ENCODE data around the gene KCNF1.

Gene KCNF1

DNA sequence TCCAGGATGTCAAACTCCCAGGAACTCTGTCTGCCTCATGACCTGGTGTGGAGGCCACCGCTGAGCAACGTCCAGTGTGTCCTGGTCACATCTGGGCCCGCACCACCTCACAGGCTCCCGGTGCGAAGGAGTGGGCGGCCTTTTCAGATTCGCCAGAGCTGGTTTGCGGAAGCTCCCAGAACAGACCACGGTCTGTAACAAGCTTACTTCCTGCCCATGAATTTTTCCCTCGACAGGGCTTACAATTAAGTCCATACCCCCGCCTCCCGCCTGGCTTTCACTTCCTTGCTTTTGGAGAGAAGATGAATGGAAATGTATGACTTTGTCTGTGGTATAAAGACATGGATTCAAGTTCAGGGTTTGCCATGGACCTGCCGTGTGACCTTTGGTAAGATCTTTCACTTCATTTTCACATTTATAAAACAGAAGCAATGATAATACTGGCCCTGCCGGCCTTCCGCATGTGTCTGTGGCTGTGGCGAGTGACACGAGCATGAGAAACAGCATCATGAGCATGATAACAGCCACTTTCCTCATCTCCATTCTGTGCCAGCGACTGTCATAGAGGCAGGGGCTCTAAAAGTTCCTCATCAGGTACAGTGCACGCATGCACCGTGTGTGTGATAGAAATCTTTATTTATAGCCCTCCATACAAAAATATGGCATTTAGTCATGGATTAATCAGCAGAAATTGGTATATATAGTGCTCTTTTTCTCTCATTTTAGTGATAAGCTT, 31.0 kb upstream of the KCNF1 start:
- no peak overlapping the region for H3K27ac ChIP-seq
- TF ChIP-seq, protein P1, sequence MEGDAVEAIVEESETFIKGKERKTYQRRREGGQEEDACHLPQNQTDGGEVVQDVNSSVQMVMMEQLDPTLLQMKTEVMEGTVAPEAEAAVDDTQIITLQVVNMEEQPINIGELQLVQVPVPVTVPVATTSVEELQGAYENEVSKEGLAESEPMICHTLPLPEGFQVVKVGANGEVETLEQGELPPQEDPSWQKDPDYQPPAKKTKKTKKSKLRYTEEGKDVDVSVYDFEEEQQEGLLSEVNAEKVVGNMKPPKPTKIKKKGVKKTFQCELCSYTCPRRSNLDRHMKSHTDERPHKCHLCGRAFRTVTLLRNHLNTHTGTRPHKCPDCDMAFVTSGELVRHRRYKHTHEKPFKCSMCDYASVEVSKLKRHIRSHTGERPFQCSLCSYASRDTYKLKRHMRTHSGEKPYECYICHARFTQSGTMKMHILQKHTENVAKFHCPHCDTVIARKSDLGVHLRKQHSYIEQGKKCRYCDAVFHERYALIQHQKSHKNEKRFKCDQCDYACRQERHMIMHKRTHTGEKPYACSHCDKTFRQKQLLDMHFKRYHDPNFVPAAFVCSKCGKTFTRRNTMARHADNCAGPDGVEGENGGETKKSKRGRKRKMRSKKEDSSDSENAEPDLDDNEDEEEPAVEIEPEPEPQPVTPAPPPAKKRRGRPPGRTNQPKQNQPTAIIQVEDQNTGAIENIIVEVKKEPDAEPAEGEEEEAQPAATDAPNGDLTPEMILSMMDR (conservative IDR thresholded peaks at IDR 0.05): no peak
- TF ChIP-seq ZFX (IDR thresholded peaks at IDR 0.05): no peak

DNA sequence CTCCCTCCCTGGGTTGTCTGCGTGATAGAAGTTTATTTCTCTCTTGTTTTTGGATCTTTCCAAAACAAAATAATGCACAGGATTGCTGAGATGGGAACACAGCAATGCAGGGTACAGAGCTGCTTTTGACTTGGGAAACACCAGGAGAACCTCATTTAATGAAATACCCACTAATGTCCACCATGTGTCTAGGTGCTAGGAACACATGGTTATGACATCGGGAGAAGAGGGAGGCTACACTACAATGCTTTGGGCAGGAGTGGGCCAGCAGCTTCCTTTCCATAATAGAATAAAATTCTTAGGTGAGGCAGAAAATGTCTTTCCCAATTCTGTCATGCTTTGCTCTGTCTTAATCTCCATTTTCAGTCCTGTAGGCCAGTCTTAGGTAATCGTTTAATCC, 29.2 kb upstream of the KCNF1 start:
- TF ChIP-seq, protein P1 (conservative IDR thresholded peaks at IDR 0.05): no peak
- no peak for TF ChIP-seq ZFX (IDR thresholded peaks at IDR 0.05)
- no peak overlapping the region for H3K27ac ChIP-seq

GRCh38 chr2:10883066-10883465, 28.7 kb upstream of the KCNF1 start:
- no peak overlapping the region for H3K27ac ChIP-seq
- TF ChIP-seq ZFX (IDR thresholded peaks at IDR 0.05): no peak
- TF ChIP-seq, protein P1 (conservative IDR thresholded peaks at IDR 0.05): no peak

DNA sequence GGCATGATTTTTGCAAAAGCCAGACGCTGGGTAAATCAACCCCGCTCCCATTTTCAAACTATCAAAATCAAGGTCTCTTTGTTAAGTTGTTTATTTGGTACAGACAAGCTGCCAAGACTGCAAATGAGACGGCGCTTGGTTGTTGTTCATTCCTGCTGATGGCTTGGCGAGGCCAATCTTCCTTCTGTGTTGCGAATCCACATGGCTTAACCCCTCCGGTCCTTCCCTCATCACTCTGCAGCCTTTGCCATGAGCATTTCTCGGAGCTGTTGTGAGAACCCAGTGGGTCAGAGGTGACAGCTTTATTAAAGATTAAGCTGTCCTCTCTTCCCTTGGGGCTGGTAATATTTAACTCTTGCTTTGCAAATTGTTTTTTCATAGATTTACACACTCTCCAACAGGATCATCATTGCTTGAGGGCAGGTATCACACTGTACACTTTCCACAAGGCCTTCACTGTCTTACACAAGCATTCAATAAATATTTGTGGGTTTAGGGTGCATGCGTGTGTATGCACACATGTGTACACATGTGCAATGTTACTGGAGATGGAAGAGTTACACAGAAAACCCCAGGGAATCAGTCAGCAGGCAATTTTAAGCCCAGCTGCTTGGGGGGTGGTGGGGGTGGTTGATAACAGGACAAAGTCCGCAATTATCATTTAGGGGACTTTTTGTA, 27.8 kb upstream of the KCNF1 start:
- no peak overlapping the region for H3K27ac ChIP-seq
- no peak for TF ChIP-seq ZFX (IDR thresholded peaks at IDR 0.05)
- TF ChIP-seq, protein P1 (conservative IDR thresholded peaks at IDR 0.05): no peak

DNA sequence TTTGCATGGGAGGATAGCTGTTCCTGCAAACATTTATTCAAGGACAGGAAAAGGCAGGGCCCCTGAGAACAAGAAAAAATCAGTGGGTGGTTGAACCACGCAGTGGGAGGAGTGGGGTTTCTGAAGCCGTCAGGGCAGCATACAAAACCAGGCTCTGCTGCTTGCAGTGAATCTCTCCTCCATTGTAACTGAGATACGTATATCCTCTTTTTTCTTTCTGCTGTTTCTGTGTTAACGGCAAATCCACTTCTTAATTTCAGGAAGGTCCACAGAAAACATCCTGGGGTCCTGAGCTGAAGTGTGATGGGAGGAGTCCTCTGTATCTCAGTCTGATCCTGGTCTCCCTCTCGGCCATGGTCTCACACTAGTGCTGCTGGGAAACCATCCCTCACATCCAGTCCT, 27.2 kb upstream of the KCNF1 start:
- TF ChIP-seq, protein P1 (conservative IDR thresholded peaks at IDR 0.05): no peak
- no peak for TF ChIP-seq ZFX (IDR thresholded peaks at IDR 0.05)
- no peak overlapping the region for H3K27ac ChIP-seq

DNA sequence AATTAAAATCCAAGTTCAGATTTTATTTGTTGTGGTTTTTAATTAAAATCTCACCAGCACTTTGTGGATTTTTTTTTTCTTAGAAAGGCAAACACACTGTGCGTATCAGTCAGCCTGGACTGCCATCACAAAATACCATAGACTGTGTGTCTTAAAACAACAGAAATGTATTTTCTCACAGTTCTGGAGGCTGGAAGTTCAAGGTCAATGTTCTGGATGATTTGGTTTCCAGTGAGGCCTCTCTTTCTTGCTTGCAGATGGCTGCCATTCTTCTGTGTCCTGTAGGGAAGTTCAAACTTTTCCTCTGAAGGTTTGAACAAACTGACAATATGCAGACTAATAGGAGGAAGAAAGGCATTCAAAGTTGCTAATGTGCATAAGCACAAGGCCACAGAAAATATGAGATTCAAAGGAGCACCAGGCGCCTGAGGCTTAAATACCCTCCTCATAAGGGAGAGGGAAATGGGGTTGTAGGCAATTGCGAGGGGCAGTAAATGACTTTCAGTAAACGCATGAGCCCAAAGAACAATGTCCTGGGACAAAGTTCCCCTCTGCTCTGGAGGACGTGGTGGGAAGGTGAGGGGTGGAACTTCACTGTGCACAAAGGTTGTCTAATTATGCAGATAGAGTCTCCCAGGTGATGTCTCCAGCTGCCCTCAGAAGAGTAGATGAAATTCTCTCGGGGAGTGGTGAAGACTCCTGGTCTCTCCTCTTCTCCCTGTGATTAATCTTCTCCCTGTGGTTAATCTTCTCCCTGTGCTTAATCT, 26.5 kb upstream of the KCNF1 start:
- TF ChIP-seq ZFX (IDR thresholded peaks at IDR 0.05): no peak
- TF ChIP-seq, protein P1 (conservative IDR thresholded peaks at IDR 0.05): no peak
- H3K27ac ChIP-seq: no peak overlapping the region

DNA sequence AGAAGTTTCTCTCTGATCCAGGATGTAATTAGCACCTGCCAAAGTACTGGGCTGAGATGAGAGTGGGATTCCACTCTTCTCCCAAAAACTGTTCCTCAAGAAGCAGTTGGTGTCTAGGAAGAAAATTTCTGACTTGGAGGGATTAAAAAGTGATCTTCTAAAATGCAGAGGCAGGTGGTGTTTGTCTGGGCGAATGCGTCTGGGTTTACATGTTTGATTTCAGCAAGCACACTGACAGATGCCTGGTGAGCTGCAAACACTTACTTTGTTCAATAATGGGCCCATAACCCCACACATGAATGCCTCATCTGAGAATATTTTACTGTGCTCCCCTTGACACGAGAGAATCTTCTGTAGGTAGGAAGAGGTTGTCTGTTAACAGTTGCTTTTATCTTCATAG, 24.3 kb upstream of the KCNF1 start:
- TF ChIP-seq ZFX (IDR thresholded peaks at IDR 0.05): no peak
- TF ChIP-seq, protein P1 (conservative IDR thresholded peaks at IDR 0.05): no peak
- H3K27ac ChIP-seq: no peak overlapping the region
